HepG2 (cell line): ENCODE data around the gene BTBD7. TPM values are rescaled to one million over a fixed set of nuclear protein-coding genes. Genes with fewer than 3 reads are reported as not detected.

ENCODE experiments used
- ETV6 ChIP-seq: sonication (generic); formaldehyde crosslinking; conservative IDR thresholded peaks from 2 replicates; pipeline ENCODE4 v1.4.0; 2020; ENCODE audit warnings: missing genetic modification reagents
- HNF1B ChIP-seq: sonication (generic); formaldehyde crosslinking; IDR thresholded peaks from 2 replicates; pipeline ENCODE4 v1.5.1; 2020; ENCODE audit warnings: mild to moderate bottlenecking, moderate library complexity, missing genetic modification reagents
- MXD3 ChIP-seq: IDR thresholded peaks from 2 replicates; pipeline ENCODE4 v1.6.1; 2016; ENCODE audit warnings: mild to moderate bottlenecking, missing biosample characterization, missing genetic modification reagents
- PRDM15 ChIP-seq: sonication (generic); formaldehyde crosslinking; IDR thresholded peaks from 2 replicates; pipeline ENCODE4 v1.4.0; 2020; ENCODE audit warnings: missing genetic modification reagents
- RBFOX2 ChIP-seq: fragments of 200-400 bp; formaldehyde crosslinking; IDR thresholded peaks from 2 replicates; pipeline ENCODE4 v1.6.1; 2017; ENCODE audit warnings: low read depth, mild to moderate bottlenecking, low read length
- RNF219 ChIP-seq: sonication (generic); formaldehyde crosslinking; IDR thresholded peaks from 2 replicates; pipeline ENCODE4 v1.5.0; 2020; ENCODE audit warnings: mild to moderate bottlenecking, missing genetic modification reagents
- SOX13 ChIP-seq, 3 experiments: fragments of 450-650 bp in 1 of 3; sonication (generic) in 1 of 3; formaldehyde crosslinking in 1 of 3; IDR thresholded peaks in 2 of 3; conservative IDR thresholded peaks in 1 of 3; 2 replicates each; pipeline versions ENCODE4 v1.5.0 to v1.6.1; 2016 to 2020; ENCODE audit warnings: antibody characterized with exemption in 1 of 3, mild to moderate bottlenecking in 1 of 3, missing compliant biosample characterization in 1 of 3, missing genetic modification reagents in 1 of 3, moderate library complexity in 1 of 3
- SRSF4 ChIP-seq: fragments of 200-400 bp; formaldehyde crosslinking; IDR thresholded peaks from one replicate; pipeline ENCODE4 v1.6.1; 2018; ENCODE audit warnings: mild to moderate bottlenecking, low read depth, low read length, moderate library complexity; ENCODE audit not compliant: poor library complexity, severe bottlenecking
- ZBTB21 ChIP-seq: sonication (generic); formaldehyde crosslinking; IDR thresholded peaks from 2 replicates; pipeline ENCODE4 v1.4.0; 2020; ENCODE audit warnings: missing genetic modification reagents
- ZFP37 ChIP-seq: sonication (generic); formaldehyde crosslinking; IDR thresholded peaks from 2 replicates; pipeline ENCODE4 v1.4.0; 2020; ENCODE audit warnings: missing genetic modification reagents, borderline replicate concordance
- ZNF430 ChIP-seq: sonication (generic); formaldehyde crosslinking; IDR thresholded peaks from 2 replicates; pipeline ENCODE4 v1.9.0; 2021; ENCODE audit warnings: mild to moderate bottlenecking, missing genetic modification reagents
- polyA plus RNA-seq, 8 experiments: library from polyadenylated mRNA; depleted of rRNA in 3 of 8; stranded (reverse) in 7 of 8; unstranded in 1 of 8; fragments of >200 nt; fragmentation: Illumina TruSeq in 4 of 8; extraction: Trizol in 4 of 8; gene quantifications; 2 replicates each; pipeline versions ENCODE4 v1.2.1 to v1.2.3, GENCODE V29; 2011 to 2016; ENCODE audit warnings: low read depth in 4 of 8, missing spikeins in 1 of 8, mixed read lengths in 1 of 8; ENCODE audit not compliant: insufficient read depth in 1 of 8
- total RNA-seq, 5 experiments: library from RNA; depleted of rRNA; stranded (reverse); fragments of >200 nt; fragmentation: Illumina TruSeq; extraction: Trizol; gene quantifications; 2 replicates each; pipeline ENCODE4 v1.2.3, GENCODE V29; 2016; ENCODE audit warnings: low read depth in 1 of 5
- TF ChIP-seq, protein P1 (sequence below): sonication (generic); formaldehyde crosslinking; IDR thresholded peaks from 2 replicates; pipeline ENCODE4 v1.9.0; 2021; ENCODE audit warnings: missing genetic modification reagents, borderline replicate concordance

Gene BTBD7
- total and polyA plus RNA-seq, 2 of the 13 experiments (the other 11 are each of a cell fraction or from before 2014, with no cell fraction given) = 11.6 to 15.2 TPM

DNA sequence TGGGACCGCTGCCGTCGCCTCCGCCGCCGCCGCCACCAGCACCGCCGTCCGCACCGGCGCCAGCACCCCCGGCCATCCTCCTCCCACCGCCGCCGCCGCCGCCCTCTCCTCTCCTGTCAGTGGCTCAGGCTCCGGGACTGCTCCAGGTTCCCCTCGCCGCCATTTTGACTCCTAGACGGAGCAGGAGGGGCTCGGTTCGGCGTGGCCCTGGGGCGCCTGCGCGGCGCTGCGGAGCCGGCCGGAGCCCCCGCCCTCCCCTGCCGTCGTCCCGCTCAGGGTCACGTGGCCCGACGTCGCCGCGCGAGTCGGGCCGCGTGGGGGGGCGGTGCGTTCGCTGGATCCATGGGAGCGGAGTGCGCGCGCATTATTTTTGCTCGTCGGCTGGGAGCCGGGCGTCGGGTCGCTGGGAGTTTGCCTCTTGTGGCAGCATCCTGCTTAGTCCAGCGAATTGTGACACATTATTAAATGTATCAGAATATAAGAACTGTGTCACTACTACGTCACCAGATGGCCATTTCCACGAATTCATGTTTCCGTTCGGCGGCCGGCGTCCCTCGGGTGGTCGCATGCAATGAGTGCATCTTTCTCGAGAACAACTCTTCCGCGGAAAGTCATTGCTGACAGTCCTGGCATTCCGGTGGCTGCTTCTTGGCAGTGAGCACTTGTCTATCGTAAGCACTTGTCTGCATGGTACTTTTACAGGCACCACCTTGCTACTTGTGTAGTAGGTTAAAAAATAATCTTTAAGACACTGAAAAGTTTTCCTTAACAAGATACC is at the start of gene BTBD7 (continued):
- TF ChIP-seq RBFOX2 (peak; percentile 90), SOX13 (IDR thresholded peaks at IDR 0.05) (no peak), SOX13 (CRISPR knock-in tag; conservative IDR thresholded peaks at IDR 0.05 in 1 of 2, IDR thresholded peaks at IDR 0.05 in 1 of 2) (peak in 1 of 2 experiments; percentile 17; a peak in 1 of 4 replicates), MXD3 (CRISPR knock-in tag) (0 out of 2 replicates have a peak, but pooled peaks have one; percentile 36), ZFP37 (CRISPR knock-in tag) (peak; percentile 84; the same call in 1 of the 2 replicates), ZBTB21 (peak; percentile 87), ZNF430 (CRISPR knock-in tag) (peak; percentile 78), ETV6 (CRISPR knock-in tag) (no peak), HNF1B (CRISPR knock-in tag) (0 out of 2 replicates have a peak, but pooled peaks have one; percentile 43), PRDM15 (CRISPR knock-in tag) (peak; percentile 73), SRSF4 (no peak), RNF219 (no peak)
- TF ChIP-seq, protein P1, sequence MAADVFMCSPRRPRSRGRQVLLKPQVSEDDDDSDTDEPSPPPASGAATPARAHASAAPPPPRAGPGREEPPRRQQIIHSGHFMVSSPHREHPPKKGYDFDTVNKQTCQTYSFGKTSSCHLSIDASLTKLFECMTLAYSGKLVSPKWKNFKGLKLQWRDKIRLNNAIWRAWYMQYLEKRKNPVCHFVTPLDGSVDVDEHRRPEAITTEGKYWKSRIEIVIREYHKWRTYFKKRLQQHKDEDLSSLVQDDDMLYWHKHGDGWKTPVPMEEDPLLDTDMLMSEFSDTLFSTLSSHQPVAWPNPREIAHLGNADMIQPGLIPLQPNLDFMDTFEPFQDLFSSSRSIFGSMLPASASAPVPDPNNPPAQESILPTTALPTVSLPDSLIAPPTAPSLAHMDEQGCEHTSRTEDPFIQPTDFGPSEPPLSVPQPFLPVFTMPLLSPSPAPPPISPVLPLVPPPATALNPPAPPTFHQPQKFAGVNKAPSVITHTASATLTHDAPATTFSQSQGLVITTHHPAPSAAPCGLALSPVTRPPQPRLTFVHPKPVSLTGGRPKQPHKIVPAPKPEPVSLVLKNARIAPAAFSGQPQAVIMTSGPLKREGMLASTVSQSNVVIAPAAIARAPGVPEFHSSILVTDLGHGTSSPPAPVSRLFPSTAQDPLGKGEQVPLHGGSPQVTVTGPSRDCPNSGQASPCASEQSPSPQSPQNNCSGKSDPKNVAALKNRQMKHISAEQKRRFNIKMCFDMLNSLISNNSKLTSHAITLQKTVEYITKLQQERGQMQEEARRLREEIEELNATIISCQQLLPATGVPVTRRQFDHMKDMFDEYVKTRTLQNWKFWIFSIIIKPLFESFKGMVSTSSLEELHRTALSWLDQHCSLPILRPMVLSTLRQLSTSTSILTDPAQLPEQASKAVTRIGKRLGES (CRISPR knock-in tag) = 0 out of 2 replicates have a peak, but pooled peaks have one; percentile 61
